Testis (tissue), 2 donors: ENCODE results near the gene TSPAN32.

Experiments used
- POLR2A ChIP-seq: fragments of 450-650 bp; IDR thresholded peaks from one replicate; pipeline ENCODE4 v1.6.1; 2017; ENCODE audit warnings: antibody characterized with exemption, mild to moderate bottlenecking, moderate library complexity
- TF ChIP-seq, protein P1 (sequence below), 3 experiments: fragments of 450-650 bp in 2 of 3; fragments of 200-600 bp in 1 of 3; sonication (generic) in 1 of 3; IDR thresholded peaks; one replicate each; pipeline ENCODE4 v1.5.1; 2016 to 2019; ENCODE audit warnings: antibody characterized with exemption in 3 of 3, mild to moderate bottlenecking in 2 of 3, moderate library complexity in 1 of 3

- TF ChIP-seq, protein P1, sequence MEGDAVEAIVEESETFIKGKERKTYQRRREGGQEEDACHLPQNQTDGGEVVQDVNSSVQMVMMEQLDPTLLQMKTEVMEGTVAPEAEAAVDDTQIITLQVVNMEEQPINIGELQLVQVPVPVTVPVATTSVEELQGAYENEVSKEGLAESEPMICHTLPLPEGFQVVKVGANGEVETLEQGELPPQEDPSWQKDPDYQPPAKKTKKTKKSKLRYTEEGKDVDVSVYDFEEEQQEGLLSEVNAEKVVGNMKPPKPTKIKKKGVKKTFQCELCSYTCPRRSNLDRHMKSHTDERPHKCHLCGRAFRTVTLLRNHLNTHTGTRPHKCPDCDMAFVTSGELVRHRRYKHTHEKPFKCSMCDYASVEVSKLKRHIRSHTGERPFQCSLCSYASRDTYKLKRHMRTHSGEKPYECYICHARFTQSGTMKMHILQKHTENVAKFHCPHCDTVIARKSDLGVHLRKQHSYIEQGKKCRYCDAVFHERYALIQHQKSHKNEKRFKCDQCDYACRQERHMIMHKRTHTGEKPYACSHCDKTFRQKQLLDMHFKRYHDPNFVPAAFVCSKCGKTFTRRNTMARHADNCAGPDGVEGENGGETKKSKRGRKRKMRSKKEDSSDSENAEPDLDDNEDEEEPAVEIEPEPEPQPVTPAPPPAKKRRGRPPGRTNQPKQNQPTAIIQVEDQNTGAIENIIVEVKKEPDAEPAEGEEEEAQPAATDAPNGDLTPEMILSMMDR (IDR thresholded peaks at IDR 0.05) = no peak
- TF ChIP-seq POLR2A = no peak
Observed at GRCh38 chr11:2304506-2305139, 2.8 kb downstream of the TSPAN32 start.
